GM08714 (cell line): ENCODE measurements around the gene UNC119.

Experiments
- H3K4me3 ChIP-seq: fragments of 200-500 bp; sonication (Bioruptor generic); 2 replicates; pipeline ENCODE4 v1.5.1; 2014; ENCODE audit warnings: mild to moderate bottlenecking, low read length, inconsistent platforms
- ZNF274 ChIP-seq: IDR thresholded peaks from 2 replicates; pipeline ENCODE4 v1.6.1; 2012; ENCODE audit warnings: mild to moderate bottlenecking, low read depth, low read length

Gene UNC119

GRCh38 chr17:28541439-28541838 is 11.0 kb downstream of the UNC119 start:
- H3K4me3 ChIP-seq, result no peak overlapping the region
- TF ChIP-seq ZNF274, result no peak

GRCh38 chr17:28540231-28540630 is 12.2 kb downstream of the UNC119 start:
- H3K4me3 ChIP-seq, result no peak overlapping the region
- TF ChIP-seq ZNF274, result no peak

DNA sequence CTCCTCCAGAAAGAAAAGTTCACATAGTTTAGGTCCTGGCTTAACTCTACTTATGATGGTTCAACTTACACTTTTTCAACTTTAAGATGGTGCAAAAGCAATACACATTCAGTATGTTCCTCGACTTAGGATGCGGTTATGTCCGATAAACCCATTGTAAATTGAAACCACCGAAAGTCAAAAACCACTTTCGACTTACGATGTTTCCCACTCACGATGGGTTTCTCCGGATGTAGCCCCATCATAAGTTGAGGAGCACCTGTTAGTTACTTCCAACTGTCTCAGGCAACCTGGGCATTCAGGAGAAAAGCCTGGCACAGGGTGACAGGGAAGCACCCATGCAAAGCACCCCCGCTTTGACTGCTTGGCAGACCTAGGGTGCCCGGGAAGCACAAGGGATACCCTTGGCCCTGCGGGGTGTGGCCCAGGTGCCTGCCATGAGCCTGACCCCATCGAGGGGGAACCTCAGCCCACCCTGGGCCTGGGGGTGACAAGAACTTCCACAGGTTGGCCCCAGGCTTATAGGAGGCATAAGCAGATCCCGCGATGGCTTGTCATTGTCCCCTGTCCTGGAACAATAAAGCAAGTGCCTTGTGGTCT is 14.0 kb downstream of the UNC119 start:
- no peak for TF ChIP-seq ZNF274
- H3K4me3 ChIP-seq, result no peak overlapping the region

GRCh38 chr17:28537219-28537610 is 15.2 kb downstream of the UNC119 start:
- TF ChIP-seq ZNF274, result no peak
- H3K4me3 ChIP-seq, result no peak overlapping the region

GRCh38 chr17:28536532-28537218 is 15.7 kb downstream of the UNC119 start:
- no peak for TF ChIP-seq ZNF274
- H3K4me3 ChIP-seq, result no peak overlapping the region

DNA sequence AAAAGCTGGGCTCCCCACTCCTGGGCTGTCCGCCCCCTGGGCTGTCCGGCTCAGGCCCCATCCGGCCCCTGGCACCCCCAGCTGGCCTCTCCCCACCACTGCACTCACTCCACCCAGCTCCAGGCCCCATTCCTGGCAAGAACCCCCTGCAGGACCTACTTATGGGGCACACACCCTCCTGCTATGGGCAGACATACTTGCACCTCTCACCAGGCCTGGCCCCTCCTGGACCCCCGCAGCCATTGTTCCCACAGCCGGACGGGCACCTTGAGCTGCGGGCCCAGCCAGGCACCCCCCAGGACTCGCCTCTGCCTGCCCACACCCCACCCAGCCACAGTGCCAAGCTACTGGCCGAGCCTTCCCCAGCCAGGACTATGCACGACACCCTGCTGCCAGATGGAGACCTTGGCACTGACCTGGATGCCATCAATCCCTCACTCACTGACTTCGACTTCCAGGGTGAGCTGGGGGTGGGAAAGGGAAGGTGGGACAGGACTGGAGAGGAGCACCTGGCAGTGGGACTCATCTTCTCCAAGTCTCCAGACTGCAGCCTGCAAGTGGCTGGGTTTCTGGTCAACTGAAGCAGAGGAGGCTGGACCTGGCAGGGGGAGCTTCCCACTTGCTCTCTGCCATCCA is 17.6 kb downstream of the UNC119 start:
- no peak for TF ChIP-seq ZNF274
- H3K4me3 ChIP-seq, result no peak overlapping the region

- TF ChIP-seq ZNF274, result no peak
- no peak overlapping the region for H3K4me3 ChIP-seq
Observed at GRCh38 chr17:28533091-28533807, 19.2 kb downstream of the UNC119 start.

DNA sequence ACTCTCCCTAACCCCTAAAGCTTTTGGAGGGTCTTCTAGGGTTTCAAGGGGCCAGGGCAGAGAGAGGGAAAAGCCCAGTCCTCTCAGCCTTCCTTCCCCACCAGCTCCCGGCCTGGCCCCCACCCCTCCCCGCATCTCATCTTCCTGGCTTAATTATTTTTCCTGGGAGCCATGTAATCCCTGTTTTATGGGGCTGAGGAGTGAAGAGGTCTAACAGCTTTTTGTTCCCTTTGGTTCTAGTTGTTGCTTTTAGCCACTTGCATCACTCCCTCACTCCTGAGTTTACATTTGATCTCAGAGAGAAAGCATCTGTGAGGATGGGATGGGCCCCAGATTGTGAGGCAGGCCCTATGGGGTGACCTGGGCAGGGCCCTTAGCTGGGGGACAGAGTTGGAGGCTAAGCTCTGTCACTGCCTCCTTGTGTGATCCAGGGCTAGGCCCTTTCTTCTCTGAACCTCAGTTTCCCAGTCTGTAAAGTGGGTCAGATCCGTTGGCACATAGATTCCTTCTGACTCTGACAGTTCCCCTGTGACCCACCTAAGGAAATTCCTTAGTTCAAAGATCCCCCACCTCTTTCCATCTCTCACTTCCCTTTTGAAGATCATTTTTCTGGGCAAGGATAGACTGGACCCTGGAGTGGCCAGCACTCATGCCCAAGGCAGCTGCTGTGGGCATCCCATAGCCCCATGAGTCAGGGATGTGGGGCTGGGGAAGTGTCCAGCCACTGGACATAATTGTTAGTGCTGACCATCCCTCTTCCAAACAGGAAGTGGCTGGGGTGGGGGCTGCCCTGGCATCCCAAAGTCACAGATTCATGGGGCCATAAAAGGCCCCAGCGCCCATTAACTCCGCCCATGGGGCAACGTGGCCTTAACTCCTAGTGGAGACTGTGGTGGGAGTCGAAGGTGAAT is 20.1 kb downstream of the UNC119 start:
- no peak overlapping the region for H3K4me3 ChIP-seq
- TF ChIP-seq ZNF274, result no peak

DNA sequence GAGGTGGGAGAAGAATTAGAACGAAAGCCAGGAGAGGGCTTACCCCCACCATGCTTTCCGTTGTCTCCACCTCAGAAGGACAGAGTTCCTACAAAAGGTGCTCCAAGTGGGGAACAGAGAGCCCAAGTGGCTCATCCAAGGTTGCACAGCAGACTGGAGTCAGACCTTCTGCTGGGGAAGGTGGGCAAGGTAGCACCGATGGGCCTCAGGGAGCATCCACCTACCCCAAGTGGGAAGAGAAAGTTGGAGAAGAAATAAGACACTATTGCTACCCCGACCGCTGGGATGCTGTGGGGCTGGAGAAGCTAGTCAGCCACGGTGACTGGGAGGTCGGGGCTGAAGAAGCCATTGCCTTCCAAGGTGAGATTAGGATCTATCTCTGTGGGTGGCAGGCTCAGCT is 21.5 kb downstream of the UNC119 start:
- TF ChIP-seq ZNF274, result no peak
- H3K4me3 ChIP-seq, result no peak overlapping the region

GRCh38 chr17:28530250-28530649 is 22.2 kb downstream of the UNC119 start:
- no peak overlapping the region for H3K4me3 ChIP-seq
- no peak for TF ChIP-seq ZNF274

DNA sequence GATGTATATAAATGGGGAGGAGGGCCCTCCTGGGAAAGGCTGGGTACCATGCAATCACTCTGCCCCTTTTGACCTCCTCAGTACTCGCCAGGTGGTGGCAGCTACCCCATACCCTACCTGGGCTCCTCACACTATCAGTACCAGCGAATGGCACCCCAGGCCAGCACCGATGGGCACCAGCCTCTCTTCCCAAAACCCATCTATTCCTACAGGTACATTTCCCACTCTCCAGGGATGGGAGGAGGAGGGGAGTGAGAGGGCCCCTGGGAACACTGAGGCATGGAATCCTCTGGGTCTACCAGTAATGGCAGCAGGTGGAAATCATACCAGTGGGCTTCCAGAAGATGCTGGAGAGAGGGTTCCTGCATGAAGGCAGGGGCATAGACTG is 23.4 kb downstream of the UNC119 start:
- TF ChIP-seq ZNF274, result no peak
- H3K4me3 ChIP-seq, result no peak overlapping the region

- TF ChIP-seq ZNF274, result no peak
Observed at GRCh38 chr17:28528327-28529012, 24.0 kb downstream of the UNC119 start.

GRCh38 chr17:28527859-28528258 is 24.6 kb downstream of the UNC119 start:
- no peak overlapping the region for H3K4me3 ChIP-seq
- TF ChIP-seq ZNF274, result no peak

More at GRCh38 chr17:28528327-28529012, 24.0 kb downstream of the UNC119 start:
- no peak overlapping the region for H3K4me3 ChIP-seq
